NCI-H69 (cell line): Measurements from ENCODE around the gene PARP12.

ENCODE experiments used
- DNase-seq: peaks from one replicate; lab custom pipeline; 2025; lab: John Stamatoyannopoulos, UW

Gene PARP12

DNA sequence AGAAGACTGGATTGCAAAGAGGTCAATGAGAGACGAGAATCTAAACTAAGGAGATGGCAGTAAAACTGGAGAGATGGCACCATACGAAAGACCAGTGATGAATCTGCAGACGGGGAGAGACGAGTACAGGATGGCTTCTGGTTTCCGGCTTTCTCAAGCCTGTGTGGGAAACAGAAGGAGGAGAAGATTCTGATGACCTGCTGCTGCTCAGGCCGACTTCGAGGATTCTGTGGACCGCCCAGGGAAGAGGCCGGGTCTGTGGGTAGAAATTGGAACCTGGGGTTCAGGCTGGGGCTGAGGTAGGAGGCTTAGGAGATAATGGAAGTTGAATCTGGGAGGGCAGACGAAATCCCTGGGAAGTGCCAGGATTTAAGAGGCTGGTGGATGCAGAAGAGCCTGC lies 48.6 kb downstream of the PARP12 start:
- no peak for DNase-seq

DNA sequence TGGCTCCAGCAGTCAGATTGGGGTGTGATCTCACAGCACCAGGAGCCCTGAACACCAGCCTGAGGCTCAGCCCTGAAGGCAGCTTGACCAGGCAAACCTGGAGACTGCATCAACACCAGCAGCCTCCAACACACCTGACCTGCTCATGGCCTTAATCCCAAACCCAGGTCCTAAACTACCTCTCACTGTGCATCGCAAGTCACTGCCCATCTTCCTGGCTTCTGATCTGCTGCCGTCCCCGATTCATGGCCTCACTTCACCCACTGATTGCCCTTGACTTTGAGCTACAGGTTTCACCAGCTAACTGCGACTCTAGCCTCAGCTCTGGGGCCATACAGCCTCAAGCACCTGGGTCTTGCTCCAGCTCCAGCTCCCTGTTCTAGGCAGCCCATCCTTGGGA lies 49.1 kb downstream of the PARP12 start:
- DNase-seq = no peak

DNA sequence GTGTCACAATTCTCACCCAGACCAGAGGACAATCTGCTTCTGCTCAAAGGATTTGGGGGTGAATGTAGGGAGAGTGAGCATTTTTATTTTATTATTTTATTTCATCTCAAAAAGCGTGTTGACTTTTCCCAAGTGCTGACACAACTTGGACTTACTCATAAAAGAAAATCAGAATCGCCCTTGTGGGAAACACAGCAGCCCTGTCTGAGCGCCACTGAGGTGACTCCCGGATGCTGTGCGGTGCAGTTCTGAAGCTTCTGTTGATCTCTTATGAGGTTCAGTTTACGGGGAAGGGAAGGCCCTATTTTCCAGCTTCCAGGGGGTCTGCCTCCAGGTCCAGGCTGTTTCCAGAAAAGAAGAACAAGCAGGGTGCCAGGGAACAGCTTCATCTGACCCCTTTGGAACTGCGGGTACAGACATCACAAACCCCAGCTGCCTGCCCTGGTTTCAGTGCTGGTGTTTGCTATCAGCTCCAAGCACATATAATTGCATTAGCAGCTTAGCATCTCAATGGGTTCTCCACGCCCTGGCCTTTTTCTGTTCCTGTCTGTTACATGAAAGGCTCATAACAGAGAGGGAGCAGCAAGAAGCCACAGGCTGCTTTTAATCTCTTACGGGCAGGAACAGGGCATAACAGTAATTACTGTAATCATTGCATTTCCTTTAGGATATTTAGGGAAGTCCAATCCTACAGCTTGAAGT lies 52.4 kb downstream of the PARP12 start:
- DNase-seq = peak; percentile 57

DNA sequence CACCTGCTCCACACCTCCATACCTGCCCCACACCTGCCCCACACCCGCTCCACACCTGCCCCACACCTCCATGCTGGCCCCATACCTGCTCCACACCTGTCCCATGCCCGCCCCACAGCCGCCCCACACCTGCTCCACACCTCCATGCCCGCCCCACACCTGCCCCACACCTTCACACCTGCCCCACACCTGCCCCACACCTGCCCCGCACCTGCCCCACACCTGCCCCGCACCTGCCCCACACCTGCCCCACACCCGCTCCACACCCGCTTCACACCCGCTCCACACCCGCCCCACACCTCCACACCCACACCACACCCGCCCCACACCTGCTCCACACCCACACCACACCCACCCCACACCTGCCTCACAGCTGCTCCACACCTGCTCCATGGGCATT lies 53.0 kb downstream of the PARP12 start:
- DNase-seq = no peak

DNA sequence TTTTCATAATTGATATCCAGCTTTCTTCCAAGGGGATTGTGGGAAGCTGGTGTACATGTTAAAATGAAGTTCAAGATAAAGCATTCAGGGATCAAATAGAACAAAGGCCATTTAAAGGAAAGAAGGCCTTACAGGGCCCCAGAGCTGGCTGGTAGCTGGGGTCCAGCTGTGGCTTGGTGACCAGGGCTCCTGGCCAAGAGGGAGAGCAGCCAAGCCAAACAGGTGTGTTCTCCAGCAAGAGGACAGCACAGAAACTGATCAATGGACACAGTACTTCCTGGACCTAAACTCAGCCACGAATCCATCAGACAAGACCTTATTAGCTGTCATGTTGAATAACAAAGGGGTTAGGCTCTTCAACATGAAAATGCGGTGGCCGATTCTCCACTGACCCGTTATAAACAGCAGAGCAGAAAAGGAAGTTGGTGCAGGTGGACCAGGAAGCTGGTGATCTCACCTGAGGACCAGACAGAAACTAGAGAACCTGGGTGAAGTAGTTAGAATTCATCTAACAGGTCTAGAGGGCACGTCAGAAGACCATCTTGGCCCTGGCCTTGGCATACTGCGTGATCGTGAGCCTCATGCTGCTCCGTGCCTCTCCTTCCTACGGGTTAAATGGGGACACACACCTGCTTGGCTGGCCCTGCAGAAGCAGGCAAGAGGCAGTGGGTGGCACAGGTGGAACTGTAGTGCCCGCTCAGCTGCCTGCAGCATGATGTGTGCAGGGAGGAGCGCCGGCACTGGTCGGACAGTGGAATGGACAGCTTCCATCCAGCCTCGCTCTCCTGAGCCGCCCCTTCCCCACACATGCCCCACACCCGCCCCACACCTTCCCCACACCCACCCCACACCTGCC lies 53.8 kb downstream of the PARP12 start:
- DNase-seq = no peak

DNA sequence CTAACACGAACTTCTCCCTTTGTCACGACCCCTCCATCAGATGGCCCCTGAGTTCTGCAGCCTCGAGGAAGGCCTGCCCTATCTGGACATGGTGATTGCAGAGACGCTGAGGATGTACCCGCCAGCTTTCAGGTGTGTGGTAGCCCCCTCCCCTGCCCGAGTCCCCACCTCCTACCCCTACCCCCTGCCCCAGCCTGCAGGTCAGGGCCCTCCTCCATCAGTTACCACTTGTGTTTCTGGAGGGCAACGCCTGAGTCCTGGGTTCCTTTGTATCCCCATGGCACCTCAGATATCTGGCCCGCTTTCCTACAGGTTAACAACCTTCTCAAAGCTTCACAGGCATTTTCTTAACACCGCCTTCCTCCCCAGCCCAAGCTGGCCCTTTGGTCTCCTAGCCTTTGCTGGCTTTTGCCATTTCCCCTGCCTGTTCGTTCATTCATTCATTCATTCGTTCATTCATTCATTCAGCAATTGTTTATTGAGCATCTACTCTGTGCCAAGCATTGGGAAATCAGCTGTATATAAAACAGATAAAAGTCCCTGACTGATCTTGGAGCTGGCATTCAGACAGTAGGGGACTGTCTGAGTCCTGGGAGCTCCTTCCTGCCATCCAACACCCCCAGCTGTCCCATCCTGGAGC lies 55.6 kb downstream of the PARP12 start:
- DNase-seq = no peak

DNA sequence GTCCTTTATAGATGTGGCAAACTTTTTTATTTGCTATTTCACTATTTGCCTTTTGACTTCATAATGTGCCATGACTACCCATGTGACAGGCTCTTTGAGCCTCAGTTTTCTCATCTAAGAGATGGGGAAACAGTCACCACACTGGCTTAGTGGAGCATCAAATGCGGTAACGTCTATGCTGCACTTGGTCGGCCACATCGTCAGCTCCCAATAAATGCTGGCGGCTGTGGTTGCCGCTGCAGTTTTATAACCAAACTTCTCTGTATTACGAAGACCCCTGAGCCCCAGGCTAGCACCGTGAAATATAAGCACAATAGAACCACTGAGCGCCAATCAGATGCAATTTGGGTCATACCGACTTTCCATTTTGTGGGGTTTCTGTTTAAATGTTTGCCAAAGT lies 56.2 kb downstream of the PARP12 start:
- no peak for DNase-seq

DNA sequence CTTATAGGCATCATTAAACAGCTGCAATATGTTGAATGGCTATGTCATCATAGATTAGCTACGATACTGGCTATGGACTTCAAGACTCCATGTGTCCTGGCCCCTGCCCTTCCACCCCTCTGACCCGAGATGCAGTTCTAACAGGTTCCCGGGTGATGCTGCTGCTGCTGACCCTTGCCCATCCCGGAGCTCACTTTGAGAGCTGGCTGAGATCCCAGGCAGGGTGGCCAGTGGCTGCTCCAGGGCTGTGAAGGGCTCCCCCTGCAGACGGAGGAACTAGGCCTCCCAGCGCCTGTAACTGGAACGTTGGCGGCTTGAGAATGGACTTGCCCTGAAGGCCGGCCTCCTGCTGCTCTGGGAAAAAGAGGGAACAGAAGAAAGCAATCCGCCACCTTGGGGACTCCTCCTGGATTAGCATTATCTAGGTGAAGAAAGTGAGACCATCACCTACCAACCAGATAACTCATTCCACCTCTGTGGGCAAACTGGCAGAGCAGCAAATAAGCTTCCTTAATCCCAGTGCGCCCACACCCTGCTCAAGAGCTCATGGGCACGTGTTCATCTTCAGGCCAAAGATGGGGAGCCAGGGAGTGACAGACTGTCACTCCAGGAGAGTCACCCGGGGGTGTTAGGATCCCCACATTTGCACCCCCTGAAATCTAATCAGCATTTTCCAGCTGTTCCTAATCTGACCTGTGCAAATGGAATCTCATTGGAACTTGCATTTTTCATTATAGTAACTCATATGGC lies 56.8 kb downstream of the PARP12 start:
- peak; percentile 67 for DNase-seq

DNA sequence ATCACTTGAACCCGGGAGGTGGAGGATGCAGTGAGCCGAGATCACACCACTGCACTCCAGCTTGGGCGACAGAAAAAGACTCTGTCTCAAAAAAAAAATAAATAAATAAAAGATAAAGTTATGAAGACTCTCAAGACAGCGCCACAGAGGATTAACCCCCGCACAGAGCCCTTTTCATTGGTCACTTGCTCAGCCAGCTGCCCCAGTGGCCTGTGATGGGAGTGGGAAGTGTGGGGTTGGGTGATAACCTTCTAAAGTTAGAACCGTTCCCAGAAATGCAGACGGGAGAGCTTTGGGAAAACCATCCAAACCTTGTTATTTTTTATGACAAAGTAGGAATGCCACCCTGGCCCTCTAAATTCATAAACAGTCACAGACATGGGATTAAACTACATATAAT lies 57.4 kb downstream of the PARP12 start:
- no peak for DNase-seq

DNA sequence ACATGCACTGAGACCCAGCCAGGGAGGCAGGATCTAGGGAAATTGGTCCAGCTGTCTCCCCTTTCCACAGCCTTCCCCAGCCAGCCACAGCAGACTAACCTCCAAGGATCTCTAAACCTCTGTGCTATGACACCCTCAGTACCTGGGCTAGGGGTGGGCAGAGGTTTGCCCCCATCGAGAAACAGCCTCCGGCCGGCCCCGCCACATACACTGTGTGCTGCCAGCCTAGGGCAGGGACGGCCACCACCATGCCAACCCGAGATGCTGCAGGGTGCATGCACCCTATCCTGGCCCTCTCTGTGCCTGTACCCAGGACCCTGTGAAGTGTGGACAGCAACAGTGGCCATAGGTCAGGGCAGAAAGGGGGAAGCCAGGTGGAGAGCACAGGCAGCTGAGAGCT lies 58.1 kb downstream of the PARP12 start:
- DNase-seq = no peak

DNA sequence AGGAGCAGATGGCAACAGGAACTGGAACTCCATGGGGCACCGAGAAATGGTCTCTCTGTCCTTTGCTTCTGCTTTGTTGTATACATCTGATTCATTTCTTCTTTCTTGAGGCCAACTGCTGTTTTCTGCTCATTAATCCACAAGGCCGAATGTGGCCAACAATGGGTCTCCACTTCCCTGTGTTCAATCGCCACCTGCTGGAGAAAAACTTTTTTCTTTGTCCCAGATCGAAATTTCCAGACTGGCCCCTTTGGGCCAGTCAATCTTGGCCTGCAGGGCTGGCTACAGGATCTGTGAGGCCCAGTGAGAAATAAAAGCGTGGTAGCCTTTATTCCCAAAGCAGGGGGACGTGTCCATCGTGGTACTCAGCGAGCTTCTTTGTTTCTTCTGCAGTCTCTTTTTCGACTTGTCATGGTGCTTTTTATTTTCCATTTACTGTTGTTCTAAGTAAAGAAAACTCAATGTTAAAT lies 58.8 kb downstream of the PARP12 start:
- DNase-seq = peak; percentile 66

DNA sequence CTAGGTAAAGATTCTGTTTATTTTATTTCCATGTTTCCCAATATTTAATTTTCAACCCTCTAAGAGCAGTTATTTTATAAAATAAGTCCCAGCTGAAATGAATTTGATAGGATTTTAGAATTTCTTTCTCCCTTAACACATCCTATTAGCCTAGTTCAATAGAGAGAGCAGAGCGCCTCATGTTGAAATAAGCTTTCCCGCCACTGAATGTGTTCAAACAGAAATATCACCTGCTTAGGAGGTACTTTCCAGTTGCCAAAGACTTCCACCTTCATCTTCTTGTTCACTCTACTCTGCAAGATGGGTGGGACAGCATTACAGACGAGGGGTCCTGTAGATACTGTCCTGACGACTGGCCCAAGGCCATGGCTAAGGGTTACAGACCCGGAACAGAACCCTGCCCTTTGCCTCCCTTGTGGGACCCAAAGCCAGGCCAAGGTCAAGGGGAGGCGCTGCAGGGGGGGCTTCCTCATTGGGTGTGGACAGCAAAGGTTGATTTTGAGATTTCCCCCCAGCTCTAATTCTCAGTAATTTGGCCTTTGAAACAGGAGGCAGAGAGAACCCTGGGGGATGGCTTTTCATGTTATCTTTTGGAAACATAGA lies 62.0 kb downstream of the PARP12 start:
- no peak for DNase-seq

DNA sequence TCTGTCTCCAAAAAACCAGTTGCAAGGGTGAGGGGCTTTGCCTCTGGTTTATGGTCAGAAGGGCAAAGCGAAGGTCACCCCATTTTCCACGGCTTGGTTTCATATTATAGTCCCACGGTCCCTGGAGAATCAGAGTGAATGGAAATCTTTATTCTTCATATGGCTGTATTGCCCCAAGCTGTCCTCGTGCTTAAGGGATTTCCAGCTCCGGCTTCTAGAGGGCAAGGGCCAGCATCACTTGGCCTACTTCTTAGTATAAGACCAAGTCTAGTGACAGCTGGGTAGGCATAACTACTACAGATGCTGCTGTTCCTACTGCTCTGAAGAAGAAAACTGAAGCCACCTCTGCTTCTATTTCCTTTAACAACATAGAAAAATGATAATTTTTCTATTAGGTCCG lies 63.2 kb downstream of the PARP12 start:
- DNase-seq = no peak

DNA sequence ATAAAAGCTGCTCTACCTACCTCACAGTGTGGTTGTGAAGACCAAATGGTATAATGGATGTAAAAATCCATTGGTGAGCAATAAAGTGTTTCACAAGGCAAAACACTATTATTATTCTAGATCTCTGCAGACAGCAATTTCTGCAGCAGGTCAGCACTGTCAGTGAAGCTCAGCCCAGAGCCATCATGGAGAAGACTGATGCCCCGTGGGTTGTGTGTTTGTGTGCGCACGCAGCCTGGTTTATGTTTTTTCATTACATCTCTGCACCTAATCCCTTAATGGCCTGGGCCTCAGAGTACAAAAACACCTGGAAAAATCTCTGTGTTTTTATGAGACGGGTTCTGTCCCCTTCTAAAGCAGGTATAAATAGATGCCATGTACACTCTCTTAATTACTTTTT lies 64.2 kb downstream of the PARP12 start:
- DNase-seq = no peak

DNA sequence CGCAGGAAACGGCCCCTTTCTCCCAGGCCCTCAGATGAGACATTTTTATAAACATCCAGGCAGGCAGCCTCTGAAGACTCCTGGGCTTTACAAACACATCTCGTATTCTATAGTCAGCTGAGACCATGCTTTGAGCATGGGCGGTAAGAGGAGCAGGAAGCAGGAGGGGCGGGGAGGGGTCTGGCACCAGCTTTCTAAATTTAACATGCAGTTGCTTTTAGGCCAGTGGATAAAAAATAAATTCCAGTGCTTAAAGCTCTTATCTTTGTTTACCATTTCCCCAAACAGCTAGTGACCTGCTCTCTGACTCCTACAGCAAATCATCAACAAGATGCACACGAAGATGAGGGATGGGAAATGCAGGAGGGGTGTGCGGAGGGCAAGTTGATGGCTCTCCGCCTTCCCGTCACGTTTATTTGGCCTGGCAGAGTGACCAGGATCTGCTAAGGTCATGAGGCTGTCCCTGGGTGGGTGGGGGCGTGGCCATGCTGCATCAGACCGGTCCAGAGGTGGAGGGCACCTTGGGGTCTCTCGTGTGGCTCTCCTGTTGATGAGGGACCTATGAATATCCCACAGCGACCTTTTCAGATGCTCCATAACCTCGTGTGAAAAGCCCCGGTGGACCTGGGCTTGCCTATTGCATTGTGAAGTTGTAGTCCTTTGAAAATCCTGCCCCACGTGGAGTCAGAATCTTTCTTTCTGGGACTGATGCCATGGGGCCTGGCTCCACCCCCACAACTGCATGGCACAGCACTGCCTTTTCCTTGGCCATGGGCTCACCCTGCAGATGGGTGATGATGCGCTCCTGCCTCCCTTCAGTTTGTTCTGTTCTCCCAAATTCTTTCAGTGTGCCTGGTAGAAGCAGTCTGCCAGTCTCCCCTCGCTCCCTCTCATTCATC lies 67.5 kb downstream of the PARP12 start:
- DNase-seq = peak; percentile 16

DNA sequence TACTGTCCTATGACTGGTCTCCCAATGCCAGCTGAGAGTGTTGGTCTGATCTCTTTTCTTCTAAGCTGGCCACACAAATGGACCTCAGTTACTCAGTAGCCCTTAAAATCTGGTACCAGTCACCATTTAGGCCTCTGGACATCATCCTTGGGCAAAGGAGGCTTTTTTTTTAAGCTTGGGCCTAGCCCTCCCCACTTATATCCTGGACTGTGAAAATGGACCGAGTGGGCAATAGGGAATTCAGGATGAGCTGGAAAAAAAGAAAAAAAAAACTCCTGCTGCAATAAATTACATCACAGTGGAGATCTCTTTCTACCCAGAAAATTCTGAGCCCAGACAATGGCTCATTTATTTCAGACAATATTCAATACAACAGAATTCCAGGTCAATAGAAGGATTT lies 68.4 kb downstream of the PARP12 start:
- no peak for DNase-seq

DNA sequence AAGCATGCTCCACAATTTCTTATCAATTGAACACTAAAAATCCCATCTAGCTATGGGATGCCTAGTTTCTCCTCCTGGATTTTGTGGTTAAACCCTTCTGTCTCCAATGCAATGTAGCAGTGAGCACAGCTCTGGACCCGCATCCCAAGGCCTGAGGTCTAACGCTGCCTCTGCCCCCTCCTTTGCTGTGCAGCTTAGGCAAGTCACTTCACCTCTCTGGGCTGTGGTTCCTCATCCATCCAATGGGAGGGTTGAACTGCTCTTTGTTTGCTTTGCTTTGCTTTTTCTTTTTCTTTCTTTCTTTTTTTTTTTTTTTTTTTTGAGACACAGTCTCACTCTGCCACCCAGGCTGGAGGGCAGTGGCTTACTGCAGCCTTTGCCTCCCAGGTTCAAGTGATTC lies 69.2 kb downstream of the PARP12 start:
- no peak for DNase-seq

DNA sequence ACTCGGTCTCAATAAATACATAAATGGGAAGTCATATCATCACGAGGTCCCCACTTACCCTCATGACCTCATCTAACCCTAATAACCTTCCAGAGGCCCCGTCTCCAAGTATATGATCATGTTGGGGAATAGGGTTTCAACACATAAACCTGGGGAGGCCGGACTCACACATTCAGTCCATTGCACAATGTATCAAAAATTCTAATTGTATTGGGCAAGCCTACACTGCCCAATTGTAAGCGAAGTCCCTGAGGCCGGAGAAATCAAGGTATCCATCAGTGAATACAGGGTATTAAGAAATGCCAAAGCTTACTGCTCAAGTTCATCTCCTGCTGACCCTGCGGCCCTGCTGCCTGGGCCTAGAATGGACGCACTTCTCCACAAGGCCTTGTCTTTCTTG lies 69.6 kb downstream of the PARP12 start:
- DNase-seq = no peak

DNA sequence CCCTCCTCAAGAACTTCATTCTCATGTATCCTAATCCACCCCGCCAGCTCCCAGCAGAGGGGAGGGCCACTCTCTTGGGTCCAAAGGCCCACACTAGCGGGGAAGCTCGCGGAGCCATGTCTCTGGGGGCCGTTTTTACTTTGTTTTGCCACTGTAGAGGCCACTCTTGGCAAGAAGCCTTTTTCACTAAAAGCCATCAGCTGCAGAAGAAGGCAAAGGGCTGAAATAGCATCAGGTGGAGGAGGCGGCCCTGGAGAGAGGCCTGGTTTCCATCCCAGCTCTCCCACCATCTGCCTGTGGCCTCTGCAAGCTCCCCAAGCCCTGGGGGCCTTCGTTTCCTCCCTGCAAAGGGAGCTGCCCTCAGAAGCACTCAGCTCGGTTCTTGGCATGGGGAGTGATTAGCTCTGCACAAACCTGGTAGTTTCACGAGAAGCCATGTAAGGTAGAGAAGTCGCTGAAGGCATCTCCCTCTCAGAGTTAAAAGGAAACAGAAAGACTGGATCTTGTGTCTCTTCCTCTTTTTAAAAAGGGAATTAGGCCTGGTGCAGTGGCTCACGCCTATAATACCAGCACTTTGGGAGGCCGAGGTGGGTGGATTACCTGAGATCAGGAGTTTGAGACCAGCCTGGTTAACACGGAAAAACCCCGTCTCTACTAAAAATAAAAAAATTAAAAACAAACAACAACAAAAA lies 70.3 kb downstream of the PARP12 start:
- DNase-seq = peak; percentile 62

DNA sequence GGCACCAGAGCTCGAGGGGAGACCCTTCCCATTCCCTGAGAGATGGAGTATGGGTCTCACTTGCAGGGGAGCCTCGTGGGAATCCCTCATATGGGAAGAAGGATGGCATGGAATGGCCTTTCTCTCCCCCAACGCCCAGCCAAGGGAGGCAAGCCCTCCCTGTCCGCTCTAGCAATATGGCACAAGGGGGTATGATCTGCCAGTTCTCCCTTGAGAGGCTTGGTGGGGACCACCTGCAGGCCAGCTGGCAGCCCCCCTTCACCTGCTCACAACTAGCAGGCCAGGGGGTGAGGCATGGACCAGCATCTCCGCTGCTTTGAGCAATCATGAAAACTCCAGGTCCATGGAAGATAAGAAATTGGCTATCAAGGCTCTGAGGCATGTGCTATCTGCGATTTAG lies 70.8 kb downstream of the PARP12 start:
- no peak for DNase-seq
